ENCODE data around the gene MED25.

DNA sequence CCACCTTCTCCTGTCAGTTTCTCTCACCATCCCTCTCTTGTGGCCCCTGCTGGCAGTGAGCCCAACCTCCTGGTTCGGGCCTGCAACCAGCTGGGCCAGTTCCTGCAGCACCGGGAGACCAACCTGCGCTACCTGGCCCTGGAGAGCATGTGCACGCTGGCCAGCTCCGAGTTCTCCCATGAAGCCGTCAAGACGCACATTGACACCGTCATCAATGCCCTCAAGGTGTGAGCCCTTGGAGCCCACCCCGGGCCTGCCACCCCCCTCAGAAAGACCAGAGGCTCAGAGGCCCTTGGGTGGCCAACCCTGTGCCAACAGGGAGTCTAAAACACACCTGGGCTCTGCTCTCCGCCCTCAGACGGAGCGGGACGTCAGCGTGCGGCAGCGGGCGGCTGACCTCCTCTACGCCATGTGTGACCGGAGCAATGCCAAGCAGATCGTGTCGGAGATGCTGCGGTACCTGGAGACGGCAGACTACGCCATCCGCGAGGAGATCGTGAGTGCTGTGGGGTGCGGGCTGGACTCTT, 18.8 kb upstream of the MED25 start:
- TF ChIP-seq POLR2AphosphoS5 (IDR thresholded peaks at IDR 0.05; ENCODE audit: low read depth) (no peak), ZNF331 (CRISPR knock-in tag; IDR thresholded peaks at IDR 0.05; ENCODE audit: low read depth) (no peak)
- TF ChIP-seq, protein P1, sequence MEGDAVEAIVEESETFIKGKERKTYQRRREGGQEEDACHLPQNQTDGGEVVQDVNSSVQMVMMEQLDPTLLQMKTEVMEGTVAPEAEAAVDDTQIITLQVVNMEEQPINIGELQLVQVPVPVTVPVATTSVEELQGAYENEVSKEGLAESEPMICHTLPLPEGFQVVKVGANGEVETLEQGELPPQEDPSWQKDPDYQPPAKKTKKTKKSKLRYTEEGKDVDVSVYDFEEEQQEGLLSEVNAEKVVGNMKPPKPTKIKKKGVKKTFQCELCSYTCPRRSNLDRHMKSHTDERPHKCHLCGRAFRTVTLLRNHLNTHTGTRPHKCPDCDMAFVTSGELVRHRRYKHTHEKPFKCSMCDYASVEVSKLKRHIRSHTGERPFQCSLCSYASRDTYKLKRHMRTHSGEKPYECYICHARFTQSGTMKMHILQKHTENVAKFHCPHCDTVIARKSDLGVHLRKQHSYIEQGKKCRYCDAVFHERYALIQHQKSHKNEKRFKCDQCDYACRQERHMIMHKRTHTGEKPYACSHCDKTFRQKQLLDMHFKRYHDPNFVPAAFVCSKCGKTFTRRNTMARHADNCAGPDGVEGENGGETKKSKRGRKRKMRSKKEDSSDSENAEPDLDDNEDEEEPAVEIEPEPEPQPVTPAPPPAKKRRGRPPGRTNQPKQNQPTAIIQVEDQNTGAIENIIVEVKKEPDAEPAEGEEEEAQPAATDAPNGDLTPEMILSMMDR (conservative IDR thresholded peaks at IDR 0.05; ENCODE audit: low read depth in 2 of 2) = no peak

Data from GM23338 (cell line).